ENCODE data around the gene TENM3.

The TENM3 gene

DNA sequence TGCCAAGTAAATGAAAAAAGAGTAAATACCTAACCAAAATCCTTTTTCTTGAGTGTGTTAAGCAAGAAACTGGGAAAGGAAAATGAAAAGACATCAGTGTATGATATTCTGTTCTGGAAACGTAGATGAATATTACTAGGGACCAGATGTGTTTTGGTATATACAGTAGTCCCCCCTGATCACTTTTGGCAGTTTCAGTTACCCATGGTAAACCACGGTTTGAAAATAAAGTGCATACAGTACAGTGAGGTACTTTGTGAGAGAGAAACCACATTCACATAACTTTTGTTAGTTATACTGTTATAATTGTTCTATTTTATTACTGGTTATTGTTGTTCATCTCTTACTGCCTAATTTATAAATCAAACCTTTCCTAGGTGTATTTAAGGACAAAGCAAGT lies 250.9 kb downstream of the TENM3 start:
- H3K4me3 ChIP-seq (ENCODE audit: low read depth, low read length): no peak overlapping the region
- TF ChIP-seq, protein P1, sequence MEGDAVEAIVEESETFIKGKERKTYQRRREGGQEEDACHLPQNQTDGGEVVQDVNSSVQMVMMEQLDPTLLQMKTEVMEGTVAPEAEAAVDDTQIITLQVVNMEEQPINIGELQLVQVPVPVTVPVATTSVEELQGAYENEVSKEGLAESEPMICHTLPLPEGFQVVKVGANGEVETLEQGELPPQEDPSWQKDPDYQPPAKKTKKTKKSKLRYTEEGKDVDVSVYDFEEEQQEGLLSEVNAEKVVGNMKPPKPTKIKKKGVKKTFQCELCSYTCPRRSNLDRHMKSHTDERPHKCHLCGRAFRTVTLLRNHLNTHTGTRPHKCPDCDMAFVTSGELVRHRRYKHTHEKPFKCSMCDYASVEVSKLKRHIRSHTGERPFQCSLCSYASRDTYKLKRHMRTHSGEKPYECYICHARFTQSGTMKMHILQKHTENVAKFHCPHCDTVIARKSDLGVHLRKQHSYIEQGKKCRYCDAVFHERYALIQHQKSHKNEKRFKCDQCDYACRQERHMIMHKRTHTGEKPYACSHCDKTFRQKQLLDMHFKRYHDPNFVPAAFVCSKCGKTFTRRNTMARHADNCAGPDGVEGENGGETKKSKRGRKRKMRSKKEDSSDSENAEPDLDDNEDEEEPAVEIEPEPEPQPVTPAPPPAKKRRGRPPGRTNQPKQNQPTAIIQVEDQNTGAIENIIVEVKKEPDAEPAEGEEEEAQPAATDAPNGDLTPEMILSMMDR (IDR thresholded peaks at IDR 0.05; ENCODE audit: low read depth, low read length): no peak
- TF ChIP-seq MYC (IDR thresholded peaks at IDR 0.05; ENCODE audit: low read depth, low read length) (no peak), MAX (IDR thresholded peaks at IDR 0.05; ENCODE audit: low read depth, low read length) (no peak), POLR2A (IDR thresholded peaks at IDR 0.05; ENCODE audit: extremely low read depth, insufficient read length) (no peak)
- no peak for DNase-seq (ENCODE audit: low read depth)

- no peak overlapping the region for H3K4me3 ChIP-seq (ENCODE audit: low read depth, low read length)
- no peak for DNase-seq (ENCODE audit: low read depth)
- TF ChIP-seq, protein P1 (IDR thresholded peaks at IDR 0.05; ENCODE audit: low read depth, low read length): no peak
- TF ChIP-seq MYC (IDR thresholded peaks at IDR 0.05; ENCODE audit: low read depth, low read length): no peak
- TF ChIP-seq POLR2A (IDR thresholded peaks at IDR 0.05; ENCODE audit: extremely low read depth, insufficient read length): no peak
These were observed 251.8 kb downstream of the TENM3 start for GRCh38 chr4:182495031-182495430.

GRCh38 chr4:182495645-182496385 lies 252.6 kb downstream of the TENM3 start:
- H3K4me3 ChIP-seq (ENCODE audit: low read depth, low read length): no peak overlapping the region
- TF ChIP-seq POLR2A (IDR thresholded peaks at IDR 0.05; ENCODE audit: extremely low read depth, insufficient read length): no peak
- no peak for TF ChIP-seq MYC (IDR thresholded peaks at IDR 0.05; ENCODE audit: low read depth, low read length)
- TF ChIP-seq MAX (IDR thresholded peaks at IDR 0.05; ENCODE audit: low read depth, low read length): no peak
- TF ChIP-seq, protein P1 (IDR thresholded peaks at IDR 0.05; ENCODE audit: low read depth, low read length): no peak
- DNase-seq (ENCODE audit: low read depth): no peak

- DNase-seq (ENCODE audit: low read depth): no peak
- no peak for TF ChIP-seq MYC (IDR thresholded peaks at IDR 0.05; ENCODE audit: low read depth, low read length)
- no peak for TF ChIP-seq MAX (IDR thresholded peaks at IDR 0.05; ENCODE audit: low read depth, low read length)
- TF ChIP-seq, protein P1 (IDR thresholded peaks at IDR 0.05; ENCODE audit: low read depth, low read length): no peak
- no peak for TF ChIP-seq POLR2A (IDR thresholded peaks at IDR 0.05; ENCODE audit: extremely low read depth, insufficient read length)
- H3K4me3 ChIP-seq (ENCODE audit: low read depth, low read length): no peak overlapping the region
These were observed 253.2 kb downstream of the TENM3 start for GRCh38 chr4:182496408-182496807.

DNA sequence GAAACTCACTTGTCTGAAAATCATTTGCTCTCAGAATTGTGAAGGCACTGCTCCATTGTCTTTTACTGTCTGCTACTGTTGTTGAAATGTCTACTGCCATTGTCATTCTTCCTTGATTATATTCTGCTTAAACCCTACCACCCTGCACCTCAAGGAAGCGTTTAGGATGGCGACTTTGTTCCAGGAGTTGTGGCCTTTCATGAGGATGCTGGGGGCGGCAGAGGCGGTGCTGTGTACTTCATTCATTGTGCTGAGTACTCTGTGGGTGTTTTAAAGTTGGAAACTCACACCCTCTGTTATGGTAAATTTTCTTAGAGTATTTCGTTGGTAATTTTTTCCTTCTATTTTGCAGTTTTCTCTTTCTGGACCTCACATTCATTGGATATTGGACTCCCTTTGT lies 258.9 kb downstream of the TENM3 start:
- no peak for DNase-seq (ENCODE audit: low read depth)
- TF ChIP-seq MAX (IDR thresholded peaks at IDR 0.05; ENCODE audit: low read depth, low read length) (no peak), POLR2A (IDR thresholded peaks at IDR 0.05; ENCODE audit: extremely low read depth, insufficient read length) (no peak), MYC (IDR thresholded peaks at IDR 0.05; ENCODE audit: low read depth, low read length) (no peak)
- TF ChIP-seq, protein P1 (IDR thresholded peaks at IDR 0.05; ENCODE audit: low read depth, low read length): no peak
- H3K4me3 ChIP-seq (ENCODE audit: low read depth, low read length): no peak overlapping the region
